HG03175 (cell line): ENCODE measurements around the gene SH3TC1.

Experiments
- ATAC-seq: cut with Tn5 transposase; IDR thresholded peaks from one replicate; pipeline ENCODE4 v1.9.1; 2021; ENCODE audit warnings: mild to moderate bottlenecking, moderate library complexity; ENCODE audit not compliant: unreplicated experiment

SH3TC1 gene

DNA sequence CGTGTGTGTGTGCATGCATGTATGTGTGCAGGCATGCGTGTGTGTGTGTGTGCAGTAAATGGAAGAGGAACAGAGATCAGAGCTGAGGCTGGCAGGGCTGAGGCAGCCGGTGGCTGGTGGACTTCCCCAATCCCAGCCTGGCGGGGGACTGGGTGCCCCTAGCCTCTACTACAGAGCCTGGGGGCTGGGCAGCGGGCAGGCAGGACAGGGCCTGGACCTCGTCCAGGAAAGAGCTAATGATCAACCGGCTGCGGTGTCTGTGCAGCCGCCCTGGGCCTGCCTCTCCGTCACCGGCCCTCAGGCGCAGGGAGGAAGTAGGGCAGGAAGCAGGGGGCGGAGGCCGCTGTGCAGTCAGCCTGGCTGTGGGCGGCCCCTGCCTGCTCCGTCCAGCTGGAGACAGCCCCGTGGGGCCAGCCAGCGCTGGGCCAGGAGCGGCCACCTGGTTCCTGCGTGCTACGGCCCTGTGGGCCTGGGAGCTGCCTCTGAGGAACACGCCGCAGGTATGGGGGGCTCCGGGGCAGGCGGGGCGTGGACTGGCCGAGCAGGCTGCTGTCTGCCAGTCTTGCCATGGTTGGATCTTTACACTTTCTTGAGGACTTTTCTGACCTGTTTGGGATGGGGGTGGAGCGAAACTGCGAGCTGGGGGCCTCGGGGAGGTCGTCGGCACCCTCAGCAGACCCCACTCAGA lies at the start of gene SH3TC1:
Gene SH3TC1, plus strand, starts transcription at position 385 of the 688 bp plus-strand sequence. CDS start 5,905 bp downstream, outside the sequence.
- ATAC-seq, result peak; percentile 82

DNA sequence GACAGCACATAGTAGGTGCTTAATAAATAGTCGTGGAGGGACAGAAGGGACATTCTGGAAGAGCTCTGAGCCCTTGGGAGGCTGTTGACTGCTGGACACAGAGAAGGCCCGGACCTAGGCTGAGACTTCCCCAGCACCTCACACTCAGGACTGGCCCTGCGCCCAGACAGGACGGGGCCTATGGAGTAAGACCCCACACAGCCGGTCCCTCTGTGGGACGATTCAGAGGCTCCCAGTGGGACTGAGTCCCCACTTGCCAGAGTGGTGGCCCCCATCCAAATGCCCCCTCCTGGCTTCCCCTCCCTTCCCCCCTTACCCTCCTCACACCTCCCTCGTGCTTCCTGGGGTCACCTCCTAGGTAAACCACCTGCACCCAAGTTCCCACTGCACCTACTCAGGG lies 49.4 kb upstream of the SH3TC1 start:
- no peak for ATAC-seq

GRCh38 chr4:8150152-8151090 lies 48.7 kb upstream of the SH3TC1 start:
- ATAC-seq, result no peak

DNA sequence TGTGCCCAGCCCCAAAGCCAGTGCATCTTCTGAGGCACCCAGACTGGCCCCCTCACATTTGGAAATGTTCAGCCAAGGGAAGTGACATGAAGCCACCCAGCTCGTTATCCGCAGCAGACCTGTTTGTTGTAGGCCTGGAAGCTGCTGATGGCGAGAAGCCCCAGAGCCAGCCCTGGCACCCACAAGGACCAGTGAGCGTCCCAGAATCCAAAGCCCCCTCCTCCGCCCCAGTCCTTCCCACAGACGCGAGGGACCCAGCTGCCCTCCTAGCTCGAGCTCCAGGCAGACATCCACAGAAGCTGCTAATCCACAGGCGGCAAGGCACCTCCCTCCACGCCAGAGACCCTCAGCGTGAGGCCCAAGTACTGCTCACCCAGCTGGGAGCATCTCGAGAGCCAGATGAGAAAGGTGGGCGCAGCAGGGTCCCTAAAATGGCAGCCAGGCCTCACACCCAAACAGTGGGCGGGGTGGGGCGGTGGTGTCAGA lies 47.9 kb upstream of the SH3TC1 start:
- no peak for ATAC-seq

DNA sequence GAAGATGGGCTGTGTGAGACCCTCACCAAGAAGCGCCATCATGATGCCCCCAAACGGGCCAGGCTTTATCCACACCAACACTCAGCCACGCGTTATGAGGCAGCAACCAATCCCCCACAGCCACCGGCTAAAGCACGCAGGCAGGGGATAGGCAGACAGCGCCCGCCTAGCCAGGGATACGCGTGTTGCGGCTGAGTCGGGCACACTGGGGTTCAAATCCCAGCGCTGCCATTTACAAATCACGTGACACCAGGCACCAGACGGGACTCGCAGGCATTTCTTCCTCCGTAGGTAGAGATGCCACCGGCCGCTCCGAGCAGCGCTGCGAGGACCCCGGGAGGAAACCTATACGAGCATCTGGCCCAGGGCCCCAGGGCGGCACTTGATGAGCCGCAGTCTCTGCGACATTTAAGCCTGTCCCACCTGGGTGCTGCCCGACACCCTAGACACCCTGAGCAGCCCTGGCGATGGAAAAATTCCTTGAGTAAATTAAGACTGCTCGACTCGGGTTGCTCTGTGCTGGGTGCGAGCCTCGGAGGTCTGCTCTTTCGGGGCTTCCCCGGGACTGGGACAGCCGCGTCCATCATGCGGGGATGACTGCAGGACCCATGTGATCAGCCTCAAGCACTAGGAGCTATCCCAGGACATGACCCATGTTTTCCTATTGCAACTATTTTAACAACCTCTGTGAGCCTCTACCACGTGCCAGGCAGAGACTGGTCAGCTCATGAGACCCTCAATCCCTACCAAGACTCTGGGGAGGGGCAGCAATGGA lies 46.8 kb upstream of the SH3TC1 start:
- no peak for ATAC-seq

- ATAC-seq, result no peak
Observed at GRCh38 chr4:8152865-8153257, 46.2 kb upstream of the SH3TC1 start.

DNA sequence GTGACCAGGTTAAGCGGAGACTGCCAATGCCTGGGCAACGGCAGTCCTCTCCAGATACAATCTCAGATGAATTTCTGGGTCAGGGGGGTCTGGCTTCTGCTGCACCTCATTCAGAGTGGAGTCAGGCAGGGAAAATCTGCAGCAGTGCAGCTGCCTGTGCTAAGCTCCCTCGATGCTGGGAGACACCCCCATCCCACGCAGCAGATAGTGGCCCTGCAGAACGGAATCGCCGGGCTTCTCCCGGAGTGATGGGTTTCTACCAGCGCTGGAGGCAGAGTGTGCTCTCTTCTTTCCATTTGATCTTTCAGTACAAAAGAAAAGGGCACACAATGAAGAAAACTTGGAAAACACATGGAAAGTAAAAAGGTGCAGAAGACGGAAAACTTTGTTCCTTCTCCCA lies 45.6 kb upstream of the SH3TC1 start:
- no peak for ATAC-seq

GRCh38 chr4:8155048-8155447 lies 44.0 kb upstream of the SH3TC1 start:
- ATAC-seq, result no peak

GRCh38 chr4:8155660-8156421 lies 43.2 kb upstream of the SH3TC1 start:
- no peak for ATAC-seq

GRCh38 chr4:8156617-8157016 lies 42.5 kb upstream of the SH3TC1 start:
- no peak for ATAC-seq

- ATAC-seq, result no peak
Observed at GRCh38 chr4:8157496-8157895, 41.6 kb upstream of the SH3TC1 start.

DNA sequence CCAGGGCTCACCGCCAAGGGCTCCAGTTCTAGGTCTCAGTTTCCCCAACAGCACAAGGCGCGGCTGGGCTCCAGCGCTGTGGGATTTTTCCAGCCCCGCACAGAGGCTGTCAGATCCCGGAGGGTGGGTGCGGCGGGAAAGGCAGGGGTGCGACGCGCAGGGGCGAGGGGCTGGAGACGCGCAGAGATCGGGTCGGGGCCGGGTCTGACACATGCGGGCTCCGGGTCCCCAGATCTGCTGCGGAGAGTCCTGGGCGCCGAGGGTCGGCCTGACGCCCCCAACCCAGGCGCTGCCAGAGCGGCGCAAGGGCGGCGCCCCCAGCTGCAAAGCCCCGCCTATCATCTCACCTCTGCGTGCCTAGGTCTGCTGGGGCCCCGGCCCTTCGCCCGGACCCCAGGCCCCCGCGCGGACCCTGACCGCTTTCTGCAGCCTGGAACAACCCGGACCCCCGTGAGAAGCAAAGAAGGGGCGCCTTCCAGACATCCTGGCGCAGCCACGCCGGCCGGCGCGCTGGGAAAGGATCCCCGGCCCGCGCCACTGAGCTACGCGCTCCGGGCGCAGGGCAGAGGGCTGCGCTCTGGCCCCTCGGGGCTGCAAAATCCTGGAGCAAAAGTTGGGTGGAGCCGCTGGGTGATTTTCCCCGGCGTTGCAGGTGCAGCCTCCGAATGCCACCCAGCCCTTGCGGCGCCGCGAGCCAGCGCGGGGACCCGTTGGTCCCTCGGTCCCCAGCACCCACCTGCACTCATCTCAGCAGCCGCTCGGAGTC lies 41.0 kb upstream of the SH3TC1 start:
- ATAC-seq, result no peak

DNA sequence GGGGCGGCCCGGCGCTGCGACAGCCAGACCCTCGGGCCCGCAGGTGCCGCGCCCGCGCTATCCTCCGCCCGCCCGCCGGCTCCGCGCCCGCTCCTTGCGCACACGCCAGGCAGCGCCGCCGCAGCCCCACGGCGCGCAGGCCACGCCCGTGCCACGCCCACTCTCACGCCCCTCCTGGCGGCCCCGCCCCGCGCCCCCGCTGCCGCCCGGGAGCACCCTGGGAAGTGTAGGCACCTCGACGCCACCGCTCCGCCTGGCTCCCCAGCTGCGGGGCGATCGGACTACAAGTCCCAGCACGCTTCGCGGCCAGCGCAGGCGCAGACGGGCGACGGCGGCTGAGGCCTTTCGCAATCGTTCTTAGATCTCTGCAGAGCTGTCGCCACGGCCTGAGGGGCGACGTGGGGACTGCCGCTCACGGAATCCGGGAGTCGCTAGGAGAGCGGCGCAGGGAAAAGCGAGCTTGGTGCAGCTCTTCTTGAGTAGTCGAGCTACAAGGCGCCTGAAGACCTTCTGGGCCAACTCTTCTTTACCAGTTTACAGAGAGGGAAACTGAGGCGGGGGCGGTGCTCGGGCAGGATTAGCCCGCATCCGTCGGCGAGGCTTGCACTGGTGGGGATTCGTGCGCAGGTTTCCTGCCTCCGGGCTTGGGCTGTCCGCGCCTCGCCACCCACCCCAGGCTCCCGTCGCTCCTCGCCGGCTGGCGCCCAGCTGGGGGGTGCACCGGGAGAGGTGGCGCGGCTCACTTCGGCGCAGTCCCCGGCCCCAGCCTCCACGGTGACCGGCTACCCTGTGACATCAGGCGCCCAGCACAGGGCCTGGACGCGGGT lies 40.2 kb upstream of the SH3TC1 start, which contains the start of gene ABLIM2:
Gene ABLIM2, minus strand, starts transcription at position 104 of the 827 bp plus-strand sequence. CDS start 124 bp downstream, outside the sequence.
- ATAC-seq, result peak; percentile 96

- ATAC-seq, result no peak
Observed at GRCh38 chr4:8159537-8160232, 39.4 kb upstream of the SH3TC1 start.

GRCh38 chr4:8160233-8160560 lies 38.9 kb upstream of the SH3TC1 start:
- no peak for ATAC-seq

DNA sequence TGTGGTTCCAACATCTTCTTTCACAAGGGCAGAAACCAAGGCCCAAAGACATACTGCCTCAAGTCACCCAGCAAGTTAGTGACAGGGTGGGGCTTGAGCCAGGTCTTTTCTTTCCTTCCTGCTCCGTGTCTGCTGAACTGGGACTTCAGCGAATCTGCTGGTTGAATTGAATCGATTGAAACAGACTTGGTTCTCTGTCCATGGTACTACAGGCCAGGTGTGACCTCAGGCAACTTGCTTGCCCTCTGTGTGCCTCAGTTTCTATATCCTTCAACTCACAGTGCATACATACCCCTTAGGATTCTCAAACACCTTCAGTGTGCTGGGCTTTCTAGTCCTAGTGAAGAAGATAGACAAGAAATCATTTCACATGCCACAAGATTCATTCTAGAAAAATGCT lies 38.5 kb upstream of the SH3TC1 start:
- no peak for ATAC-seq

DNA sequence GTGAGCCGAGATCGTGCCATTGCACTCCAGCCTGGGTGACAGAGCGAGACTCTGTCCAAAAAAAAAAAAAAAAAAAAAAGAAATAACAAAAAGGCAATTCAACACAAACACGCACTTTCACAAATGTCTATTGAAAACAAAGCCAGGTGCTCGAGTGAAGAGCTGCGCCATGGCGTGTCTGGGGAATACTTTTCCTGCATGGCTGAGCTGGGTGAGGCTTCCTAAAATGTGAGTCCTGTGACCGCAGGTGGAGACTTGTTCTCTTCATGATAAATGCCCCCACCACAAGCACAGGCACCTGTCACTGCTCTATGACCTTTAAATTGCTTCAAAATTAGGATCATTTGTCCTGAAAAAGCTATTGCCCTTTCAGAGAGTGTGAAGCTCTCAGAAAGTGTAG lies 36.5 kb upstream of the SH3TC1 start:
- no peak for ATAC-seq

DNA sequence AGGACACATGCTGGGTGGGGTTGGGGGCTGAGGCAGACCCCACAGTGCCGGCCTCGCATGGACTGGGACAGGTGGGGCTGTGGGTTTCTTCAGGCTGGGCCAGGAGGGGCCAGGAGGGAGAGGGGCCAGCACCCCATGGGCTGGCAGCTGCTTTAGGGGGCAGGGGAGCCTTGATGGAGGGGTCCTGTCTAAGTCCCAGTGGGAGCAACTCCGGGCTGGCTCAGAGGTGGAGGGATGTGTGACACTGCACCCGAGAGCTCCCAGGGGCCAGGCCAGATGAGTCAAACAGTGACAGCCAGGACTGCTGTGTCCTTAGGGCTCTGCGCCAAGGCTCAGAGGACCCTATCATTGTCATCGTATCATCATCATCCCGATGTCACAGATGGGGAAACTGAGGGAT lies 36.1 kb upstream of the SH3TC1 start:
- no peak for ATAC-seq
